Measurements from ENCODE around the gene SLN. TPM values are rescaled to one million over a fixed set of nuclear protein-coding genes. Genes with fewer than 3 reads are reported as not detected.

The SLN gene
- total and polyA plus RNA-seq, 9 of the 15 experiments (the other 6 are each of a cell fraction or from before 2014, with no cell fraction given) = not detected

DNA sequence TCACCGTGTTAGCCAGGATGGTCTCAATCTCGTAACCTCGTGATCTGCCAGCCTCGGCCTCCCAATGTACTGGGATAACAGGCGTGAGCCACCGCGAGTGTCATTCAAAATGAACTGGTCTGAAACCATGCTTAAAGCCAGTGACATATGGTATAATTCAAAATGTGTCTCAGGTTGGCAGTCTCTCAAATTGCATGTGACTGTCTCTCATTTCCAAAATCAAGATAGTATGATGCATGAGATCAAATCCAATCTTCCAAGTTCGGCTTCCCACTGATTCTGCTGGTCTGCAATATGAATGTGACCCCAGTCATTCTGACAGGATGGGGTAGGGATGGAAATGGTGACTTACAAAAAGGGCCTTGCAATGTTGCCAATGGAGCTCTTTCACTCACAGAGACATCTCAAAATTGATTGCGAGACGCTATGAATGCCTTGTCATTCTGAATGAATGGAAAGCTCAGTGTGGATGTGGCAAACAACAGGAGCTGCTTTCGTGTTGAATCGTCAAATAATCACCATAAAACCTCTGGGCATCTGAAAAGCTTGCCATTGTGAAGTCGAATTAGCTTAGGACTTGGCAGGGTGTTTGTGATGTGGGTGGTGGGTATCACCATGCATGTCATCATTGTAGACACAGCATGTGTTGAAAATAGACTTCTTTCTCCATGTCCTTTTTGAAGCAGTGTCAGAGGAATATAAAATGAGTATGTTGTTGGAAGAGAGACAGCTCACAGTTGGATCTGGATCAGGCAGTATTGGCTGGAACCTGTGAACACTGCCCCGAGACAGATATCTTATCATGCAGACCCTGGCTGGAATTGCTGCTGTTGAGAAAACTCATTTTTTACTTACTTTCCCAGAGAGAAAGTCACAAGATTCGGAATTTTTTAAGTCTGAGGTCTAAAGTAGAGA, 12.2 kb downstream of the SLN start:
- WGBS (ENCODE audit: insufficient coverage, low coverage, missing lambda C conversion rate) = 9% methylated on average over 15 of the region's 15 CpGs

More for the DNA sequence above, 12.2 kb downstream of the SLN start:
- H3K9me3 ChIP-seq (replicated peaks; ENCODE audit: control insufficient read depth, insufficient read depth, low read depth, low read length) = no peaks in the 10 kb centered on the region
- in situ Hi-C loops (cut with MboI) = no loop called here
- peaks cover 9 to 10% of the 10 kb centered on the region in 2 experiments for H3K27me3 ChIP-seq (ENCODE audit: control insufficient read depth in 2 of 2, insufficient read depth in 2 of 2, low read length in 2 of 2)
- H3K4me3 ChIP-seq = no peak overlapping the region
- ChIA-PET CTCF (ENCODE audit: low intra/inter-chr PET ratio) (no interaction called here), POLR2A (no interaction called here)
- TF ChIP-seq DNMT1 (IDR thresholded peaks at IDR 0.05) (no peak), SPI1 (IDR thresholded peaks at IDR 0.05; ENCODE audit: borderline replicate concordance, low read depth, low read length) (no peak), TRIM28 (IDR thresholded peaks at IDR 0.05) (no peak), HNRNPK (IDR thresholded peaks at IDR 0.05; ENCODE audit: low read depth, low read length, poor library complexity, severe bottlenecking) (no peak), PHB2 (IDR thresholded peaks at IDR 0.05; ENCODE audit: low read depth) (no peak), FOXA3 (CRISPR knock-in tag; conservative IDR thresholded peaks at IDR 0.05 in 1 of 2, IDR thresholded peaks at IDR 0.05 in 1 of 2) (no peak), GATA2 (CRISPR knock-in tag; IDR thresholded peaks at IDR 0.05) (no peak), NR2F6 (CRISPR knock-in tag; IDR thresholded peaks at IDR 0.05) (no peak), NR2C2 (CRISPR knock-in tag; IDR thresholded peaks at IDR 0.05) (no peak), NR2C2 (tag; IDR thresholded peaks at IDR 0.05) (no peak), HDAC8 (tag; IDR thresholded peaks at IDR 0.05) (no peak), KLF10 (CRISPR knock-in tag; IDR thresholded peaks at IDR 0.05) (no peak), FUS (optimal IDR thresholded peaks at IDR 0.05; ENCODE audit: low read depth, low read length) (no peak)
- TF ChIP-seq, protein P1, sequence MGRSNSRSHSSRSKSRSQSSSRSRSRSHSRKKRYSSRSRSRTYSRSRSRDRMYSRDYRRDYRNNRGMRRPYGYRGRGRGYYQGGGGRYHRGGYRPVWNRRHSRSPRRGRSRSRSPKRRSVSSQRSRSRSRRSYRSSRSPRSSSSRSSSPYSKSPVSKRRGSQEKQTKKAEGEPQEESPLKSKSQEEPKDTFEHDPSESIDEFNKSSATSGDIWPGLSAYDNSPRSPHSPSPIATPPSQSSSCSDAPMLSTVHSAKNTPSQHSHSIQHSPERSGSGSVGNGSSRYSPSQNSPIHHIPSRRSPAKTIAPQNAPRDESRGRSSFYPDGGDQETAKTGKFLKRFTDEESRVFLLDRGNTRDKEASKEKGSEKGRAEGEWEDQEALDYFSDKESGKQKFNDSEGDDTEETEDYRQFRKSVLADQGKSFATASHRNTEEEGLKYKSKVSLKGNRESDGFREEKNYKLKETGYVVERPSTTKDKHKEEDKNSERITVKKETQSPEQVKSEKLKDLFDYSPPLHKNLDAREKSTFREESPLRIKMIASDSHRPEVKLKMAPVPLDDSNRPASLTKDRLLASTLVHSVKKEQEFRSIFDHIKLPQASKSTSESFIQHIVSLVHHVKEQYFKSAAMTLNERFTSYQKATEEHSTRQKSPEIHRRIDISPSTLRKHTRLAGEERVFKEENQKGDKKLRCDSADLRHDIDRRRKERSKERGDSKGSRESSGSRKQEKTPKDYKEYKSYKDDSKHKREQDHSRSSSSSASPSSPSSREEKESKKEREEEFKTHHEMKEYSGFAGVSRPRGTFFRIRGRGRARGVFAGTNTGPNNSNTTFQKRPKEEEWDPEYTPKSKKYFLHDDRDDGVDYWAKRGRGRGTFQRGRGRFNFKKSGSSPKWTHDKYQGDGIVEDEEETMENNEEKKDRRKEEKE (IDR thresholded peaks at IDR 0.05; ENCODE audit: borderline replicate concordance in 1 of 2, control insufficient read depth in 1 of 2, low read depth in 2 of 2, low read length in 1 of 2) = no peak
- TF ChIP-seq, protein P2, sequence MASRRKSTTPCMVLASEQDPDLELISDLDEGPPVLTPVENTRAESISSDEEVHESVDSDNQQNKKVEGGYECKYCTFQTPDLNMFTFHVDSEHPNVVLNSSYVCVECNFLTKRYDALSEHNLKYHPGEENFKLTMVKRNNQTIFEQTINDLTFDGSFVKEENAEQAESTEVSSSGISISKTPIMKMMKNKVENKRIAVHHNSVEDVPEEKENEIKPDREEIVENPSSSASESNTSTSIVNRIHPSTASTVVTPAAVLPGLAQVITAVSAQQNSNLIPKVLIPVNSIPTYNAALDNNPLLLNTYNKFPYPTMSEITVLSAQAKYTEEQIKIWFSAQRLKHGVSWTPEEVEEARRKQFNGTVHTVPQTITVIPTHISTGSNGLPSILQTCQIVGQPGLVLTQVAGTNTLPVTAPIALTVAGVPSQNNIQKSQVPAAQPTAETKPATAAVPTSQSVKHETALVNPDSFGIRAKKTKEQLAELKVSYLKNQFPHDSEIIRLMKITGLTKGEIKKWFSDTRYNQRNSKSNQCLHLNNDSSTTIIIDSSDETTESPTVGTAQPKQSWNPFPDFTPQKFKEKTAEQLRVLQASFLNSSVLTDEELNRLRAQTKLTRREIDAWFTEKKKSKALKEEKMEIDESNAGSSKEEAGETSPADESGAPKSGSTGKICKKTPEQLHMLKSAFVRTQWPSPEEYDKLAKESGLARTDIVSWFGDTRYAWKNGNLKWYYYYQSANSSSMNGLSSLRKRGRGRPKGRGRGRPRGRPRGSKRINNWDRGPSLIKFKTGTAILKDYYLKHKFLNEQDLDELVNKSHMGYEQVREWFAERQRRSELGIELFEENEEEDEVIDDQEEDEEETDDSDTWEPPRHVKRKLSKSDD (conservative IDR thresholded peaks at IDR 0.05; ENCODE audit: low read length) = no peak
- FAIRE-seq (no peak), DNase-seq (ENCODE audit: extremely low read depth in 1 of 4, low spot score in 3 of 4) (no peak), ATAC-seq (no peak)
- no peak overlapping the region for H3K27ac ChIP-seq (ENCODE audit: extremely low read depth, low read depth, low read length)
- no peak overlapping the region for H2AFZ ChIP-seq (ENCODE audit: low read depth, low read length)
- no peak overlapping the region for H3K4me2 ChIP-seq (ENCODE audit: insufficient read depth, low read length)
- BruUV-seq (replicated peaks) = no TSS peak
- H3K9ac ChIP-seq (ENCODE audit: insufficient read depth in 1 of 2, low read depth in 2 of 2, low read length in 2 of 2) = no peak overlapping the region
- H3K9me1 ChIP-seq (ENCODE audit: control insufficient read depth, insufficient read depth, low read length) = no peaks in the 10 kb centered on the region
- no peaks in the 10 kb centered on the region for H3K36me3 ChIP-seq (ENCODE audit: control insufficient read depth, insufficient read depth, low read length)
- intact Hi-C loops (cut with micrococcal nuclease) = no loop called here
- no peaks in the 10 kb centered on the region; a peak in 1 of 5 replicates for H3K4me1 ChIP-seq (replicated peaks in 1 of 2; ENCODE audit: control insufficient read depth in 2 of 2, insufficient read depth in 2 of 2, low read length in 2 of 2)
- H3K79me2 ChIP-seq (ENCODE audit: control insufficient read depth, insufficient read depth, low read length) = no peaks in the 10 kb centered on the region
- peaks cover 3% of the 10 kb centered on the region; the same call in 1 of the 2 replicates for H4K20me1 ChIP-seq (replicated peaks; ENCODE audit: control insufficient read depth, insufficient read depth, low read length)
